Gastroesophageal sphincter (tissue), 4 donors: ENCODE results near the gene TSFM. TPM values are rescaled to one million over a fixed set of nuclear protein-coding genes. Genes with fewer than 3 reads are reported as not detected.

Experiments
- ATAC-seq: fragments of 150-250 bp; one replicate; pipeline ENCODE4 v1.9.1; 2016; ENCODE audit warnings: mild to moderate bottlenecking, moderate library complexity
- H3K27ac ChIP-seq, 4 donors: fragments of 200-600 bp; sonication (generic) in 3 of 4; 1 replicate in 3 of 4; 2 replicates in 1 of 4; pipeline ENCODE4 v1.5.1; 2016 to 2019
- H3K27me3 ChIP-seq: fragments of 200-600 bp; sonication (generic); one replicate; pipeline ENCODE4 v1.5.1; 2019
- H3K36me3 ChIP-seq, 2 donors: fragments of 200-600 bp; sonication (generic); one replicate each; pipeline ENCODE4 v1.5.1; 2019; ENCODE audit warnings: control low read depth in 1 of 2
- H3K4me1 ChIP-seq, 3 donors: fragments of 200-600 bp; sonication (generic); 1 replicate in 2 of 3; 2 replicates in 1 of 3; pipeline ENCODE4 v1.5.1; 2016 to 2019; ENCODE audit warnings: control low read depth in 2 of 3
- H3K4me3 ChIP-seq, 2 donors: fragments of 200-600 bp; sonication (generic); one replicate each; pipeline ENCODE4 v1.5.1; 2019; ENCODE audit warnings: mild to moderate bottlenecking in 1 of 2, moderate library complexity in 1 of 2
- H3K9me3 ChIP-seq, 3 donors: fragments of 200-600 bp; sonication (generic); one replicate each; pipeline ENCODE4 v1.5.1; 2017 to 2019; ENCODE audit warnings: control low read depth in 2 of 3
- CTCF ChIP-seq, 4 experiments: fragments of 200-600 bp in 2 of 4; fragments of 450-650 bp in 2 of 4; sonication (generic) in 1 of 4; IDR thresholded peaks; one replicate each; pipeline ENCODE4 v1.5.1; 2017 to 2019; ENCODE audit warnings: antibody characterized with exemption in 4 of 4, mild to moderate bottlenecking in 2 of 4, moderate library complexity in 2 of 4
- EP300 ChIP-seq: sonication (generic); formaldehyde crosslinking; IDR thresholded peaks from one replicate; pipeline ENCODE4 v1.6.1; 2017; ENCODE audit warnings: antibody characterized with exemption, mild to moderate bottlenecking
- POLR2A ChIP-seq, 2 donors: fragments of 450-650 bp; IDR thresholded peaks; one replicate each; pipeline ENCODE4 v1.6.1; 2017; ENCODE audit warnings: antibody characterized with exemption in 2 of 2, mild to moderate bottlenecking in 2 of 2, moderate library complexity in 1 of 2
- POLR2AphosphoS5 ChIP-seq: sonication (generic); formaldehyde crosslinking; IDR thresholded peaks from one replicate; pipeline ENCODE4 v1.6.1; 2017; ENCODE audit warnings: antibody characterized with exemption
- WGBS, 2 donors: methylation state at CpG; one replicate each; pipeline ENCODE4 v1.1.5; 2018; ENCODE audit warnings: low coverage in 1 of 2; 5-methylcytosine and 5-hydroxymethylcytosine counted together
- total RNA-seq, 4 donors: library from RNA; depleted of rRNA; stranded (reverse); fragments of >200 nt; gene quantifications; one replicate each; pipeline ENCODE4 v1.1.0, GENCODE V29; 2016

The TSFM gene
- total RNA-seq, 4 donors from 2014 or later, result 26.4 to 30.9 (median 29.1) TPM

DNA sequence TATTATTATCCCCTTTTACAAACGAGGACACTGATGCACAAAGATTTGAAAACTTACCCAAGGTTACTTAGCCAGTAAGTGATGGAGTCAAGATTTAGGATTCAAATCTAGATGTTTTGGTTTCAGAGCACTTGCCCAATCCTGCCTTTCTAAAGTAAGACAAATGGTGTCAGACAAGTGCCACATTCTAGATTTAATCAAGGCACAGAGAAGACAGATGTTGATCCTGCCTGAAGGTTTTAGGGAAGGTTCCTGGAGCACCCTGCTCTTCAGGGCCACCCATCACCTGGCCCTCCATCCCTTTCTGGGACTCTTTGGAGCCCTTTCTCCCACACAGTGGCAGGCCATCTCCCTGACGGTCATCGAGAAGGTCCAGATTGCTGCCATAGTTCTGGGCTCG lies 24.8 kb upstream of the TSFM start:
- H3K27me3 ChIP-seq, result peaks cover 24% of the 10 kb centered on the region
- no peak overlapping the region for H3K4me3 ChIP-seq
- H3K4me1 ChIP-seq, result peaks cover under 1 to 29% (median 8%) of the 10 kb centered on the region in 3 donors
- TF ChIP-seq POLR2AphosphoS5, result no peak
- no peak for TF ChIP-seq EP300
- no peaks in the 10 kb centered on the region for H3K9me3 ChIP-seq
- no peak overlapping the region for H3K27ac ChIP-seq
- WGBS, 2 donors, result 95 to 100% methylated on average over 1 to 4 of the region's 4 CpGs
- H3K36me3 ChIP-seq, result peaks cover 0 to 38% of the 10 kb centered on the region in 2 donors
- ATAC-seq, result no peak

GRCh38 chr12:57758552-57759359 lies 23.8 kb upstream of the TSFM start:
- no peak overlapping the region for H3K4me3 ChIP-seq
- no peak for ATAC-seq
- WGBS, 2 donors, result 50% methylated on average over 2 of the region's 25 CpGs; no CpG with 5 or more reads in 1 of the 2 donors
- peaks cover 0 to 23% (median 6%) of the 10 kb centered on the region in 3 donors for H3K4me1 ChIP-seq
- peaks cover 0 to 38% of the 10 kb centered on the region in 2 donors for H3K36me3 ChIP-seq
- peaks cover 34% of the 10 kb centered on the region for H3K27me3 ChIP-seq
- H3K27ac ChIP-seq, result no peak overlapping the region
- no peaks in the 10 kb centered on the region for H3K9me3 ChIP-seq
- TF ChIP-seq EP300, result no peak
- no peak for TF ChIP-seq POLR2AphosphoS5
- TF ChIP-seq CTCF (IDR thresholded peaks at IDR 0.05), result no peak
- TF ChIP-seq POLR2A (IDR thresholded peaks at IDR 0.05), result no peak

DNA sequence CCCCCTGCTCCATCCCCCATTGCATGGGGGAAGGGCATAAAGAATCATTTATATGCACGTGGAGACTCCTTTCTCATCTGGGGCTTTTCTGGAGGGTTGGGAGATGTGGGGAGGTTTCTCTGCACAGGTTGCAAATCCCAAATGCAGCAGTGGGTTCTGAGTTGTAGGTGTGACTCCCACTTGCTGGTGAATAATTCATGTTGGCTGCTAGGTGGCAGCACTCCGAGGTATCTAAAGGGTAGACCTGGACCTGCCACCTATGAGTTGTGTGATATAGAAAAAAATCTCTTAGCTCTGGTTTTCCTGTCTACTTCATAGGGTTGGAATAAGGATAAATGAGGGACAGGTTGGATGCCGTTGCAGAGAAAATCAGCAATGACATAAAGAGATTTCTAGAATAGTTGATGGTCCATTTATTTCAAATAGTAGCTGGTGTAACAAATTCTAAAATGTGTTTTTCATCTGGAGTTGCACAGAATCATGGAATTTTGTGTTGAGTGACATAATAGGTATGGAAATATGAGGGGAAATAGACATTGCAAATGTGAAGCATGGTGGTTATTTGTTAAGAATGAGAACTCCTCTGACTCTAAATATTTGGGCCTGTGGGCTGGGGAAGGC lies 23.1 kb upstream of the TSFM start:
- H3K4me1 ChIP-seq, result peaks cover 0 to 21% (median 8%) of the 10 kb centered on the region in 3 donors
- H3K4me3 ChIP-seq, result no peak overlapping the region
- peaks cover 0 to 38% of the 10 kb centered on the region in 2 donors for H3K36me3 ChIP-seq
- H3K27ac ChIP-seq, result no peak overlapping the region
- no peaks in the 10 kb centered on the region for H3K9me3 ChIP-seq
- ATAC-seq, result no peak
- TF ChIP-seq CTCF (IDR thresholded peaks at IDR 0.05) (peak in 2 of 4 experiments; percentile 16 to 24), POLR2AphosphoS5 (no peak)
- 36 to 100% methylated on average over 1 to 3 of the region's 3 CpGs for WGBS, 2 donors
- peaks cover 41% of the 10 kb centered on the region for H3K27me3 ChIP-seq

GRCh38 chr12:57760347-57760982 lies 22.1 kb upstream of the TSFM start:
- no peak for ATAC-seq
- TF ChIP-seq CTCF (IDR thresholded peaks at IDR 0.05), result no peak
- no peak for TF ChIP-seq POLR2AphosphoS5
- no peak for TF ChIP-seq EP300
- no peak for TF ChIP-seq POLR2A (IDR thresholded peaks at IDR 0.05)
- WGBS, 2 donors, result 92% methylated on average over 2 of the region's 3 CpGs; no CpG with 5 or more reads in 1 of the 2 donors

GRCh38 chr12:57761391-57761998 lies 21.1 kb upstream of the TSFM start:
- H3K27me3 ChIP-seq, result peaks cover 62% of the 10 kb centered on the region
- no peak overlapping the region for H3K27ac ChIP-seq
- ATAC-seq, result no peak
- H3K4me3 ChIP-seq, result no peak overlapping the region
- peaks cover 0 to 28% (median 22%) of the 10 kb centered on the region in 3 donors for H3K4me1 ChIP-seq
- TF ChIP-seq CTCF (IDR thresholded peaks at IDR 0.05) (no peak), POLR2A (IDR thresholded peaks at IDR 0.05) (no peak), EP300 (no peak), POLR2AphosphoS5 (no peak)
- H3K36me3 ChIP-seq, result peaks cover 0 to 38% of the 10 kb centered on the region in 2 donors
- no peaks in the 10 kb centered on the region for H3K9me3 ChIP-seq
- 89% methylated on average over 3 of the region's 4 CpGs; no CpG with 5 or more reads in 1 of the 2 donors for WGBS, 2 donors

More at GRCh38 chr12:57760347-57760982, 22.1 kb upstream of the TSFM start:
- Histone ChIP-seq H3K36me3 (peaks cover 0 to 38% of the 10 kb centered on the region in 2 donors), H3K4me3 (no peak overlapping the region), H3K27ac (no peak overlapping the region), H3K27me3 (peaks cover 51% of the 10 kb centered on the region), H3K4me1 (peaks cover 0 to 26% (median 18%) of the 10 kb centered on the region in 3 donors), H3K9me3 (no peaks in the 10 kb centered on the region)
